Mucosa of stomach (tissue), 1 donor: Measurements from ENCODE around the gene DYNLL2.
"Not testable (repeated sequence)": the region's sequence is repeated elsewhere in the genome, so short reads cannot be mapped to it uniquely, and the experiment has no call there.

Experiments used
- H3K27me3 ChIP-seq: one replicate; pipeline ENCODE4 v1.7.0; 2013; ENCODE audit warnings: mild to moderate bottlenecking, low read length; ENCODE audit not compliant: control insufficient read depth, insufficient read depth
- H3K36me3 ChIP-seq: one replicate; pipeline ENCODE4 v1.7.0; 2013; ENCODE audit warnings: low read length; ENCODE audit not compliant: control insufficient read depth, insufficient read depth
- H3K4me1 ChIP-seq: one replicate; pipeline ENCODE4 v1.7.0; 2013; ENCODE audit warnings: mild to moderate bottlenecking, low read length; ENCODE audit not compliant: control insufficient read depth, insufficient read depth
- H3K4me3 ChIP-seq: one replicate; pipeline ENCODE4 v1.7.0; 2013; ENCODE audit warnings: low read length
- H3K9ac ChIP-seq: one replicate; pipeline ENCODE4 v1.7.0; 2013; ENCODE audit warnings: mild to moderate bottlenecking, low read length, moderate library complexity
- H3K9me3 ChIP-seq: one replicate; pipeline ENCODE4 v1.7.0; 2013; ENCODE audit warnings: mild to moderate bottlenecking, low read length, moderate library complexity; ENCODE audit not compliant: control insufficient read depth
- donor health status: Pancreatic carcinoma.

The DYNLL2 gene

DNA sequence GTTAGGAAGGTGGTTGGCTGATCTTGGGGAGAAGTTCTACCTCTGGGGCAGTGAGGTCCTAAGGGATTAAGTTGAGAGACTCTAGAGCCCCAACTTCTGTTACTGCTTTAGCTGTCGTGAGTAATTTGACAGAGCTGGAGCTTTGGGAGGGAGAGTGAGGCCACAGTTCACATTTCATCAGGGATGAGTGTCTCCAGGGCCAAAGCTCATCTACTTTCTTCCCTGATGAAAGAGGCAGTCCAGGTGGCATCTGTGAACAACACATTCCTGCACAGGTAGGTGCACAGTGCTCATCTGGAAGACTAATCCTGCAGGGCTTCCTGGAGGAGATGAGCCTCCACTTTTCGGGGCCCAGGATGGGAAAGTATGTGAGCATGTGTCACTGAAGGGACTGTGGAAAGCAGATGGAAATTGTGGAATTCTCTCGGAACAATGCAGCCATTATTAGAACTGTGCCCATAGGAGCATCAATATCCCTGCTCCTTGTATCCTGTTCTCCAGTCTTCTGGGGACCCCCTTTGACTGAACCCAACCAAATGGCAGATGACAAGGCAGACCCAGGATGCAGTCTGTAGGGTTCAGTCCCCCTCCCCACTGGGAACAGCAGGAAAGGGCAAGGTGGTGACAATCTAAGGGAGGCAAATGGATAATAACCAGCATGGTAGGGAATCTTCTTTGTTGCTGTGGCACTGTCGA, 9.0 kb downstream of the DYNLL2 start:
- no peak overlapping the region for H3K9ac ChIP-seq
- no peaks in the 10 kb centered on the region for H3K27me3 ChIP-seq
- no peaks in the 10 kb centered on the region for H3K4me1 ChIP-seq
- H3K9me3 ChIP-seq = no peaks in the 10 kb centered on the region
- H3K4me3 ChIP-seq = no peak overlapping the region
- H3K36me3 ChIP-seq = peaks cover 11% of the 10 kb centered on the region

DNA sequence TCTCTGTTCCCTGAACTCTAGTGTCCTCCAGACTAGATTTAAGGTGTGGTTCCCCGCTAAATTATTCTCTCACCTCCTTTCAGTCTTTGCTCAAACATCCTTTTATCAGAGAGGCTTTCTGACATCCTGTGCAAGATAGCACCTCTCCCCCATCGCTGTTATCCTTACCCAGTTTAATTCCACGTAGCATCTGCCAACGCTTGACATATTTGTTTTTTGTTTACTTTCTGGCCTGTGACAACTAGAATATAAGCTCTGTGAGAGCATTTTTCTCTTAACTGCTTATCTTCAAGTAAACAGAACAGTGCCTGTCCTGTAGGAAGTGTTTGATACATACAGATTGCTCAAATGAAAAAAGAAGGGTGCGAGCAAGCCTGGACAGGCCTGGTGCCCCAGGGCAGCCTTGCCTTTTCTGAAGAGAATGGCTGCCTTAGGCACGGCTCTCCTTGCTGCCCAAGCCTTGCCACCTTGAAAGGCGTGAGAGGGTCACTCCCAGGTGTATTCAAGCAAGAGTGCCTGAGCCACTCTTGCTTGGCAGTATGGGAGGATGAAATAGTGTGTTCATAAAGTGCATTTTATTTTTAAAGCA, 9.7 kb downstream of the DYNLL2 start:
- Histone ChIP-seq H3K36me3 (peaks cover 11% of the 10 kb centered on the region), H3K9me3 (no peaks in the 10 kb centered on the region), H3K4me1 (no peaks in the 10 kb centered on the region), H3K9ac (no peak overlapping the region), H3K4me3 (no peak overlapping the region), H3K27me3 (no peaks in the 10 kb centered on the region)

- no peaks in the 10 kb centered on the region for H3K9me3 ChIP-seq
- H3K27me3 ChIP-seq = no peaks in the 10 kb centered on the region
- no peak overlapping the region for H3K4me3 ChIP-seq
- no peaks in the 10 kb centered on the region for H3K4me1 ChIP-seq
- no peak overlapping the region for H3K9ac ChIP-seq
- peaks cover 4% of the 10 kb centered on the region for H3K36me3 ChIP-seq
Measured at GRCh38 chr17:58094118-58094517, 10.9 kb downstream of the DYNLL2 start.

- Histone ChIP-seq H3K36me3 (no peaks in the 10 kb centered on the region), H3K9me3 (no peaks in the 10 kb centered on the region), H3K4me1 (no peaks in the 10 kb centered on the region), H3K4me3 (no peak overlapping the region), H3K27me3 (no peaks in the 10 kb centered on the region), H3K9ac (no peak overlapping the region)
Measured at GRCh38 chr17:58096892-58097291, 13.7 kb downstream of the DYNLL2 start.

DNA sequence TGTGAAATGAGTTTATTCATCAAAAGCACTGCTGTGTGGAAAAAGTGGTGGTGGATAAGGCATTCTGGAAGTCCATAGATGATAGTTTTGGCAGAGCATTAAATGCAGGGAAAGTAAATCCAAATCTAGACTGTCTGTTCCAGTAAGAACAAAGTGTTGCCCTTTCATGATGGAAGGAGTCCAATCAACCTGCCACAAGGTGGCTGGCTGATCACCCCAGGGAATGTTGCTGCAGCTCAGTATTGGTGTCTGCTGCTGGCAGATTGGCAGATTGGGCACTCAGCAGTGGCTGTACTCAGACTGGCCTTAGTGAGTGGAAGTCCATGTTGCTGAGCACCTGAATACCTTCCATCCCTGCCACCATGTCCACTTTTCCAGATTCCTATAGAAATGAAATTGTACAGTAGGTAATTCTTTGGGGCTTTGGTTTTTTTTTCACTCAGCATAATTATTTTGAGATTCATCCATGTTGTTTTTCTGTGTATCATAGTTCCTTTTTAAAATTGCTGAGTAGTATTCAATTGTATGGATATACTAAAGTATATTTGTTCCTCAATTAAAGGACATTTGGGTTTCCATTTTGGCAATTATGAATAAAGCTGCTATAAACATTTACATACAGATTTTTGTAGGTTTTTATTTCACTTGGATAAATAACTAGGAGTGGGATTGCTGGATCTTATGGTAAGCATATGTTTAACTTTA, 14.3 kb downstream of the DYNLL2 start:
- H3K27me3 ChIP-seq = no peaks in the 10 kb centered on the region
- H3K36me3 ChIP-seq = no peaks in the 10 kb centered on the region
- H3K4me3 ChIP-seq = no peak overlapping the region
- no peak overlapping the region for H3K9ac ChIP-seq
- no peaks in the 10 kb centered on the region for H3K9me3 ChIP-seq
- no peaks in the 10 kb centered on the region for H3K4me1 ChIP-seq

DNA sequence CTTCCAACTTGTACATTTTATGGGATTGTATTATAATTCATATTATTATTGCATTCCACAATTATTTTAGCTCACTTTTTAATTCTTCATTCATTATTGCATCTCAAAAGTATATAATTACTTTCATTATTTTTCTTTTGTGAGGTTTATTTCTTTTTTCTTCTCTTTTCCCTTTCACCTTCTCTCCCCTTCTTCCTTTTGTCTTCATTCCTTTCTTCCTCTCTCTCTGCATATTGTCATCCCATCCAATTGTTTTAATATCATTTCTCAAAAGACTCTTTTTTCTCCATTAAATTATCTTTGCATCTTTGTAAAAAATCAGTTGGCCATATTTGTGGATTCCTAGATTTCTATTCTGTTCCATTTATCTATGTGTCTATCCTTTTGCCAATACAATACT, 17.3 kb downstream of the DYNLL2 start:
- H3K4me1 ChIP-seq = no peaks in the 10 kb centered on the region
- no peak overlapping the region for H3K9ac ChIP-seq
- H3K27me3 ChIP-seq = no peaks in the 10 kb centered on the region
- no peaks in the 10 kb centered on the region for H3K36me3 ChIP-seq
- H3K4me3 ChIP-seq = no peak overlapping the region
- H3K9me3 ChIP-seq = no peaks in the 10 kb centered on the region

DNA sequence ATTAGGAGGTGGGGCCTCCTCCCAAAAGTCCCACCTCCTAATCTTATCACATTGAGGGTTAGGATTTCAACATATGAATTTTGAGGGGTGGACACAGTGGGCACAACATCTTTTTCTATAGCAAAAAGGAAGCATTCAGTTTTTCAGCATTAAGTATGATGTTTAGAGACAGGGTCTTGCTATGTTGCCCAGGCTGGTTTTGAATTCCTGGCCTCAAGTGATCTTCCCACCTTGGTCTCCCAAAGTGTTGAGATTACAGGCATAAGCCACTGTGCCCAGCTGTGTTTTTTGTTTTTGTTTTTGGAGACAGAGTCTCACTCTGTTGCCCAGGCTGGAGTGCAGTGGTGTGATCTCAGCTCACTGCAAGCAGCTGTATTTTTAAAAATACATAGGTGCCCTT, 18.7 kb downstream of the DYNLL2 start:
- not testable (repeated sequence) for H3K36me3 ChIP-seq, H3K9ac ChIP-seq, H3K27me3 ChIP-seq, H3K4me1 ChIP-seq, H3K9me3 ChIP-seq, H3K4me3 ChIP-seq

- Histone ChIP-seq H3K27me3 (no peaks in the 10 kb centered on the region), H3K9ac (no peak overlapping the region), H3K4me1 (no peaks in the 10 kb centered on the region), H3K9me3 (no peaks in the 10 kb centered on the region), H3K36me3 (no peaks in the 10 kb centered on the region), H3K4me3 (no peak overlapping the region)
Measured at GRCh38 chr17:58105093-58105492, 21.9 kb downstream of the DYNLL2 start.

- H3K9me3 ChIP-seq = no peaks in the 10 kb centered on the region
- H3K4me3 ChIP-seq = no peak overlapping the region
- no peaks in the 10 kb centered on the region for H3K36me3 ChIP-seq
- H3K4me1 ChIP-seq = no peaks in the 10 kb centered on the region
- H3K9ac ChIP-seq = no peak overlapping the region
- H3K27me3 ChIP-seq = no peaks in the 10 kb centered on the region
Measured at GRCh38 chr17:58107306-58107705, 24.1 kb downstream of the DYNLL2 start.

GRCh38 chr17:58109197-58109596, 26.0 kb downstream of the DYNLL2 start:
- no peaks in the 10 kb centered on the region for H3K36me3 ChIP-seq
- no peaks in the 10 kb centered on the region for H3K27me3 ChIP-seq
- H3K4me1 ChIP-seq = no peaks in the 10 kb centered on the region
- H3K9ac ChIP-seq = no peak overlapping the region
- no peaks in the 10 kb centered on the region for H3K9me3 ChIP-seq
- H3K4me3 ChIP-seq = no peak overlapping the region

DNA sequence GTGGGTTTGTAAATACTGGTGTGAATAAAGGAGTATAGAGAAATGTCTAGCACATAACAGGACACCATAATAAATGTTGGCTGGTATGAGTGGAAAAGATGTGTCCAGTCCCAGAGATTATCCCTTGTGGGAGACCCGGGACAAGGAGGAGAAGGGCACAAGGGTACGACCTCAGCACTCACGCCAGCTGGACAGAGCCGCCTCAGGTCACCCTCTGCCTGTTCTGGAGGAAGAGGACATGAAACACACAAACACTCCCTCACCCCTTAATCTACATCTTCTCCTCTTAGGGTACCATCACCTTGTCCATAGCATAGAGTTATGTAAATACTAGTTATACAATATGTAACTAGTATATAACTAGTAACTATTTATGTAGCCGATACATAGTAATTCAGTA, 26.8 kb downstream of the DYNLL2 start:
- no peaks in the 10 kb centered on the region for H3K9me3 ChIP-seq
- H3K4me3 ChIP-seq = no peak overlapping the region
- H3K4me1 ChIP-seq = no peaks in the 10 kb centered on the region
- no peak overlapping the region for H3K9ac ChIP-seq
- no peaks in the 10 kb centered on the region for H3K36me3 ChIP-seq
- no peaks in the 10 kb centered on the region for H3K27me3 ChIP-seq

- Histone ChIP-seq H3K27me3 (no peaks in the 10 kb centered on the region), H3K4me1 (no peaks in the 10 kb centered on the region), H3K36me3 (no peaks in the 10 kb centered on the region), H3K4me3 (no peak overlapping the region), H3K9ac (no peak overlapping the region), H3K9me3 (no peaks in the 10 kb centered on the region)
Measured at GRCh38 chr17:58111676-58112075, 28.5 kb downstream of the DYNLL2 start.
